Caco-2 (cell line): ENCODE data around the gene ATXN3. TPM values are rescaled to one million over a fixed set of nuclear protein-coding genes. Genes with fewer than 3 reads are reported as not detected.

Source experiments
- BruUV-seq: library from RNA; stranded (reverse); fragments of 400-500 nt; replicated peaks from 2 replicates; lab custom pipeline; 2021; lab: Mats Ljungman, UMichigan
- CTCF ChIA-PET: fragments of 300-600 bp; sonication (Branson Sonifier 250); formaldehyde crosslinking; loops from one replicate; lab custom pipeline; 2022; ENCODE audit warnings: antibody characterized with exemption; lab: Charles Lee
- POLR2A ChIA-PET: fragments of 300-600 bp; sonication (Branson Sonifier 250); formaldehyde crosslinking; loops from one replicate; lab custom pipeline; 2022; ENCODE audit warnings: antibody characterized with exemption; lab: Charles Lee
- DNase-seq, 2 experiments: peaks; one replicate each; pipeline versions ENCODE4 v3.0.0 to v3.0.0-alpha.2; 2020 to 2022
- H3K27me3 ChIP-seq: replicated peaks from 2 replicates; pipeline ENCODE4 v1.6.0; 2011; ENCODE audit warnings: low read length; ENCODE audit not compliant: control insufficient read depth, insufficient read depth
- H3K36me3 ChIP-seq: 2 replicates; pipeline ENCODE4 v1.5.1; 2011; ENCODE audit warnings: low read length; ENCODE audit not compliant: control insufficient read depth, insufficient read depth
- H3K4me1 ChIP-seq: fragments of 250-450 bp; sonication (Bioruptor Pico); 2 replicates; pipeline ENCODE4 v1.5.1; 2020; ENCODE audit warnings: mild to moderate bottlenecking
- H3K4me3 ChIP-seq: 2 replicates; pipeline ENCODE4 v1.5.1; 2011; ENCODE audit warnings: low read depth, mild to moderate bottlenecking, control low read depth, low read length
- H3K9me3 ChIP-seq: fragments of 250-450 bp; sonication (Bioruptor Pico); 2 replicates; pipeline ENCODE4 v1.5.1; 2020; ENCODE audit warnings: mild to moderate bottlenecking, moderate library complexity
- H3K27ac Mint-ChIP-seq: one replicate; pipeline ENCODE4 v1.8.0; 2022; ENCODE audit warnings: mixed read lengths; ENCODE audit not compliant: unreplicated experiment
- H3K27me3 Mint-ChIP-seq: one replicate; pipeline ENCODE4 v1.8.0; 2022; ENCODE audit warnings: mixed read lengths; ENCODE audit not compliant: insufficient read depth, unreplicated experiment
- H3K36me3 Mint-ChIP-seq: one replicate; pipeline ENCODE4 v1.8.0; 2022; ENCODE audit warnings: mild to moderate bottlenecking, mixed read lengths; ENCODE audit not compliant: insufficient read depth, unreplicated experiment
- H3K4me1 Mint-ChIP-seq: one replicate; pipeline ENCODE4 v1.8.0; 2022; ENCODE audit warnings: low read depth, mixed read lengths; ENCODE audit not compliant: unreplicated experiment
- H3K4me3 Mint-ChIP-seq: one replicate; pipeline ENCODE4 v1.8.0; 2022; ENCODE audit warnings: mild to moderate bottlenecking, moderate library complexity, mixed read lengths; ENCODE audit not compliant: unreplicated experiment
- H3K9me3 Mint-ChIP-seq: one replicate; pipeline ENCODE4 v1.8.0; 2022; ENCODE audit warnings: mixed read lengths; ENCODE audit not compliant: unreplicated experiment
- CTCF ChIP-seq, 2 experiments: fragments of 200-600 bp in 1 of 2; IDR thresholded peaks; 1 replicate in 1 of 2; 2 replicates in 1 of 2; pipeline versions ENCODE4 v1.5.1 to v1.8.0; 2011 to 2022; ENCODE audit warnings: antibody characterized with exemption in 1 of 2, control low read depth in 1 of 2, inconsistent platforms in 1 of 2, low read depth in 1 of 2, low read length in 1 of 2, mild to moderate bottlenecking in 1 of 2, moderate library complexity in 1 of 2; ENCODE audit not compliant: insufficient read depth in 1 of 2, severe bottlenecking in 1 of 2, unreplicated experiment in 1 of 2
- intact Hi-C: fragments of 100-400 bp; cut with micrococcal nuclease; formaldehyde crosslinking; loops from one replicate; pipeline ENCODE4 v1.10.0; 2022; ENCODE audit not compliant: unreplicated experiment
- total RNA-seq: library from RNA; stranded (reverse); gene quantifications from 2 replicates; pipeline ENCODE4 v1.2.3, GENCODE V29; 2022

ATXN3 gene
- total RNA-seq, 1 experiment from 2014 or later, result 29.3 TPM

- CTCF ChIA-PET, result interaction anchor here (1.2 to 3.9 kb wide), 3 partner anchors 12 to 18 kb away, joined by 3 to 35 read pairs (median 5); partner anchors contain the start of gene ATXN3
- H3K4me3 Mint-ChIP-seq, result peak overlapping the region; percentile 91
- TF ChIP-seq CTCF (IDR thresholded peaks at IDR 0.05; ENCODE audit: insufficient read depth in 1 of 2, low read depth in 1 of 2, low read length in 1 of 2, severe bottlenecking in 1 of 2, unreplicated experiment in 1 of 2), result no peak
- Histone ChIP-seq H3K4me1 (peaks cover 3% of the 10 kb centered on the region; the same call in 1 of the 2 replicates), H3K9me3 (no peaks in the 10 kb centered on the region), H3K4me3 (peak overlapping the region; percentile 98), H3K36me3 (no peaks in the 10 kb centered on the region; the same call in 1 of the 2 replicates), H3K27me3 (no peaks in the 10 kb centered on the region)
- no peaks in the 10 kb centered on the region for H3K9me3 Mint-ChIP-seq
- POLR2A ChIA-PET, result interaction anchor here (0.5 to 2.0 kb wide), 4 partner anchors 16 to 559 kb away, joined by 3 to 25 read pairs (median 6); partner anchors contain the start of gene ATXN3
- intact Hi-C loops, result no loop called here
- no TSS peak for BruUV-seq
- peak in 1 of 2 experiments; percentile 39 for DNase-seq
- peaks cover 42% of the 10 kb centered on the region for H3K36me3 Mint-ChIP-seq
- no peaks in the 10 kb centered on the region for H3K27me3 Mint-ChIP-seq
- peaks cover 14% of the 10 kb centered on the region for H3K4me1 Mint-ChIP-seq
- peak overlapping the region; percentile 99 for H3K27ac Mint-ChIP-seq
Measured at GRCh38 chr14:92122351-92122677, 15.9 kb upstream of the ATXN3 start.

- Mint-ChIP-seq H3K4me1 (peaks cover 9% of the 10 kb centered on the region), H3K9me3 (no peaks in the 10 kb centered on the region), H3K27ac (peak within 1 kb of the TSS; percentile 99), H3K27me3 (no peaks in the 10 kb centered on the region), H3K4me3 (peak within 1 kb of the TSS; percentile 91), H3K36me3 (peaks cover 45% of the 10 kb centered on the region)
- POLR2A ChIA-PET, result interaction anchor here (0.5 to 2.0 kb wide), 7 partner anchors 14 to 559 kb away, joined by 3 to 25 read pairs (median 4); partner anchors contain the start of genes ATXN3 and TRIP11
- Histone ChIP-seq H3K4me1 (peaks cover 3% of the 10 kb centered on the region; the same call in 1 of the 2 replicates), H3K27me3 (no peaks in the 10 kb centered on the region), H3K9me3 (no peaks in the 10 kb centered on the region), H3K4me3 (peak within 1 kb of the TSS; percentile 98), H3K36me3 (no peaks in the 10 kb centered on the region; the same call in 1 of the 2 replicates)
- TF ChIP-seq CTCF (IDR thresholded peaks at IDR 0.05; ENCODE audit: insufficient read depth in 1 of 2, low read depth in 1 of 2, low read length in 1 of 2, severe bottlenecking in 1 of 2, unreplicated experiment in 1 of 2), result no peak
- intact Hi-C loops, result no loop called here
- CTCF ChIA-PET, result interaction anchor here (1.2 to 3.9 kb wide), 3 partner anchors 11 to 18 kb away, joined by 3 to 35 read pairs (median 5); partner anchors contain the start of gene ATXN3
- DNase-seq, result peak; percentile 82 to 90
- BruUV-seq, result TSS peak; percentile 50
Measured at GRCh38 chr14:92121670-92122350, 15.4 kb upstream of the ATXN3 start, which contains the start of the genes CPSF2 and NDUFB1. CPSF2 (plus strand) TSS chr14:92121969; CDS start chr14:92130985, 9,016 bp downstream. NDUFB1 (minus strand) TSS chr14:92121706; CDS start chr14:92117637, 4,069 bp downstream.

GRCh38 chr14:92121207-92121669 is 14.9 kb upstream of the ATXN3 start:
- BruUV-seq, result TSS peak; percentile 69
- POLR2A ChIA-PET, result interaction anchor here (0.5 to 2.0 kb wide), 6 partner anchors 14 to 222 kb away, joined by 3 to 25 read pairs (median 4); partner anchors contain the start of genes ATXN3 and TRIP11
- CTCF ChIA-PET, result interaction anchor here (1.4 to 3.9 kb wide), 2 partner anchors 14 to 17 kb away, joined by 5 to 35 read pairs; partner anchors contain the start of gene ATXN3
- H3K36me3 Mint-ChIP-seq, result peaks cover 50% of the 10 kb centered on the region
- H3K27me3 Mint-ChIP-seq, result no peaks in the 10 kb centered on the region
- H3K27ac Mint-ChIP-seq, result peak overlapping the region; percentile 99
- H3K4me1 ChIP-seq, result peaks cover 3% of the 10 kb centered on the region; the same call in 1 of the 2 replicates
- peak overlapping the region; percentile 91 for H3K4me3 Mint-ChIP-seq
- no peaks in the 10 kb centered on the region for H3K27me3 ChIP-seq
- H3K9me3 ChIP-seq, result no peaks in the 10 kb centered on the region
- peaks cover 8% of the 10 kb centered on the region for H3K4me1 Mint-ChIP-seq
- H3K9me3 Mint-ChIP-seq, result no peaks in the 10 kb centered on the region
- no peaks in the 10 kb centered on the region for H3K36me3 ChIP-seq
- intact Hi-C loops, result no loop called here
- H3K4me3 ChIP-seq, result peak overlapping the region; percentile 98
- no peak for TF ChIP-seq CTCF (IDR thresholded peaks at IDR 0.05; ENCODE audit: insufficient read depth in 1 of 2, low read depth in 1 of 2, low read length in 1 of 2, severe bottlenecking in 1 of 2, unreplicated experiment in 1 of 2)
- no peak for DNase-seq
